Prostate gland (tissue), 2 donors: ENCODE measurements around the gene CDC45.

Source experiments
- POLR2A ChIP-seq: fragments of 450-650 bp; IDR thresholded peaks from one replicate; pipeline ENCODE4 v1.6.1; 2016; ENCODE audit warnings: antibody characterized with exemption, mild to moderate bottlenecking
- POLR2AphosphoS5 ChIP-seq: sonication (generic); formaldehyde crosslinking; IDR thresholded peaks from one replicate; pipeline ENCODE4 v1.6.1; 2017; ENCODE audit warnings: antibody characterized with exemption
- TF ChIP-seq, protein P1 (sequence below), 4 experiments: fragments of 200-600 bp in 2 of 4; fragments of 450-650 bp in 2 of 4; sonication (generic) in 2 of 4; IDR thresholded peaks; 1 replicate in 3 of 4; 2 replicates in 1 of 4; pipeline ENCODE4 v1.5.1; 2016 to 2019; ENCODE audit warnings: antibody characterized with exemption in 4 of 4, mild to moderate bottlenecking in 2 of 4, moderate library complexity in 2 of 4

DNA sequence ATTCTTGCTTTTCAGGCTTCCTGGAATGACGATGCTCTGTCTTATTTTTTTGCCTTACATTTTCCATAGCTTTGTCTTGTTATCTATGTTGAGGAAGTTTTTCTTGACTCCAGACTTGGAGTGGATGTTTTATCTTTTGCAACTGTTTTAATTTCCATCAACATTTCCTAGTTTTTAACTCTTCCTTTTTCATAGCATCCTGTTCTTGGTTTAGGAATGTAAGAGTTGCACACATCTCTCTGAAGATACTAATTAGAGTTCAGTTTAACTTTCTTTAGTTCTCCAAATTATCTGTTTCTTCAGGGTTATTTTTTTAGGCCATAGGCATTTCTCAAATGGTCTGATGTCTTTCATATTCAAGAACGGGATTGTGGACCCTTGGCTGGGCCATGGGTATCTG is 34.1 kb downstream of the CDC45 start:
- TF ChIP-seq, protein P1, sequence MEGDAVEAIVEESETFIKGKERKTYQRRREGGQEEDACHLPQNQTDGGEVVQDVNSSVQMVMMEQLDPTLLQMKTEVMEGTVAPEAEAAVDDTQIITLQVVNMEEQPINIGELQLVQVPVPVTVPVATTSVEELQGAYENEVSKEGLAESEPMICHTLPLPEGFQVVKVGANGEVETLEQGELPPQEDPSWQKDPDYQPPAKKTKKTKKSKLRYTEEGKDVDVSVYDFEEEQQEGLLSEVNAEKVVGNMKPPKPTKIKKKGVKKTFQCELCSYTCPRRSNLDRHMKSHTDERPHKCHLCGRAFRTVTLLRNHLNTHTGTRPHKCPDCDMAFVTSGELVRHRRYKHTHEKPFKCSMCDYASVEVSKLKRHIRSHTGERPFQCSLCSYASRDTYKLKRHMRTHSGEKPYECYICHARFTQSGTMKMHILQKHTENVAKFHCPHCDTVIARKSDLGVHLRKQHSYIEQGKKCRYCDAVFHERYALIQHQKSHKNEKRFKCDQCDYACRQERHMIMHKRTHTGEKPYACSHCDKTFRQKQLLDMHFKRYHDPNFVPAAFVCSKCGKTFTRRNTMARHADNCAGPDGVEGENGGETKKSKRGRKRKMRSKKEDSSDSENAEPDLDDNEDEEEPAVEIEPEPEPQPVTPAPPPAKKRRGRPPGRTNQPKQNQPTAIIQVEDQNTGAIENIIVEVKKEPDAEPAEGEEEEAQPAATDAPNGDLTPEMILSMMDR (IDR thresholded peaks at IDR 0.05): no peak
- TF ChIP-seq POLR2A (no peak), POLR2AphosphoS5 (no peak)
